HG03571 (cell line): ENCODE results near the gene UBE2C.
"Not testable (repeated sequence)": the region's sequence is repeated elsewhere in the genome, so short reads cannot be mapped to it uniquely, and the experiment has no call there.

Experiments used
- ATAC-seq: cut with Tn5 transposase; IDR thresholded peaks from one replicate; pipeline ENCODE4 v1.9.1; 2021; ENCODE audit not compliant: unreplicated experiment

UBE2C gene

DNA sequence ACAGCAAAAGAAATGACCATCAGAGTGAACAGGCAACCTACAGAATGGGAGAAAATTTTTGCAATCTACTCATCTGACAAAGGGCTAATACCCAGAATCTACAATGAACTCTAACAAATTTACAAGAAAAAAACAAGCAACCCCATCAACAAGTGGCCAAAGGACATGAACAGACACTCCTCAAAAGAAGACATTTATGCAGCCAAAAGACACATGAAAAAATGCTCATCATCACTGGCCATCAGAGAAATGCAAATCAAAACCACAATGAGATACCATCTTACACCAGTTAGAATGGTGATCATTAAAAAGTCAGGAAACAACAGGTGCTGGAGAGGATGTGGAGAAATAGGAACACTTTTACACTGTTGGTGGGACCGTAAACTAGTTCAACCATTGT lies 14.9 kb upstream of the UBE2C start:
- ATAC-seq: not testable (repeated sequence)

DNA sequence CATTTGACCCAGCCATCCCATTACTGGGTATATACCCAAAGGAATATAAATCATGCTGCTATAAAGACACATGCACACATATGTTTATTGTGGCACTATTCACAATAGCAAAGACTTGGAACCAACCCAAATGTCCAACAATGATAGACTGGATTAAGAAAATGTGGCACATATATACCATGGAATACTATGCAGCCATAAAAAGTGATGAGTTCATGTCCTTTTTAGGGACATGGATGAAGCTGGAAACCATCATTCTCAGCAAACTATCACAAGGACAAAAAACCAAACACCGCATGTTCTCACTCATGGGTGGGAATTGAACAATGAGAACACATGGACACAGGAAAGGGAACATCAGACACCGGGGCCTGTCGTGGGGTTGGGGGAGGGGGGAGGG lies 14.5 kb upstream of the UBE2C start:
- ATAC-seq: not testable (repeated sequence)

DNA sequence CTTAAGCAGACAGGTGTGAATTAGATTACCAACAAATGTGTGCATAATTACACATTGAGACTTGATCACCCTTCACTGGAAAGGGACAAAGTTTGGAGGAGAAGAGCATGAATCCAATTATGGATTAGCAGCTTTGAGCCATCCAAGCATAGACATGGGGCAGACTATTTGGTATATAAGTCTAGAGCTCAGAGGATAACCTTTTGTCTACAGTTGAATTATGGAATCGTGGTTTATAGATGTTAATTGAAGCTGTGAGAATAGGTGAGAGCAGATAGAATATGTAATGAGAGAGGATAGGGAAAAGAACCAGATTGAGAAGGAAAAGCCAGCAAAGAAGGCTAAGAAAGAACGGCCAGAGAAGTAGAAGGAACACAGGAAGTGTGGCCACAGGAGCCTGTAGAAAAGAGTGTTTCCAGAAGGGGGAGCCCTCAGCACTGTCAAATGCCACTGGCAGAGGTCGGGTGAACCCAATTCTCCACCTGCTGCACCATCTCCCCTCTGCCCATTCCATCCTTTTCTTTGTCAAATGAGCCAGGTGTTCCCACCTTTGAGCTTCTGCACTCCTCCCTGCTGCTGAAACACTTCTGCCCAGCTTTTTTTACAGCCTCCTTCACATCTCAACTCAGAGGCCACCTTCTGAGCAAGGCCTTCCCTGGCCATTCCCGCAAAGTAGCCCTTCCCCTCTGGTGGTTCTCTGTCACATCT lies 13.4 kb upstream of the UBE2C start:
- no peak for ATAC-seq

DNA sequence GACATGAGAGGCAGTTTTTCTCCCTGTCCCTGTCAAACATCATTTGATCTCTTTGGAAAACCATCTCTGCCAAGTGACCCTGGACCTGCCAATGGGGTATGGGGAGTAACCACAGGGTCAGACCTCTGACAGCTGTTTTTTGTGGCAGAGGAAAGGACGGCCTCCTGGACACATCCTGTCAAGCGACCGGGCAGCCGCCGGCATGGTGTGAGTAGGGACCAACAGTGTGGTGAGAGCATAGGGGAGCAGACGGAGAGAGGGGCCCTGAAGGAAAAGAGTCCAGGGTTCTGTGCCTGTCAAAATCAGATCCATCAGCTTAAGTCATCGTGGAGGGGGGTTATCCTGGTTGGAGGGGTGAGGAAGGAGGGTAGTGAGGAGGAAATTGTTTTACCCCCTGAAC lies 10.6 kb upstream of the UBE2C start:
- no peak for ATAC-seq

DNA sequence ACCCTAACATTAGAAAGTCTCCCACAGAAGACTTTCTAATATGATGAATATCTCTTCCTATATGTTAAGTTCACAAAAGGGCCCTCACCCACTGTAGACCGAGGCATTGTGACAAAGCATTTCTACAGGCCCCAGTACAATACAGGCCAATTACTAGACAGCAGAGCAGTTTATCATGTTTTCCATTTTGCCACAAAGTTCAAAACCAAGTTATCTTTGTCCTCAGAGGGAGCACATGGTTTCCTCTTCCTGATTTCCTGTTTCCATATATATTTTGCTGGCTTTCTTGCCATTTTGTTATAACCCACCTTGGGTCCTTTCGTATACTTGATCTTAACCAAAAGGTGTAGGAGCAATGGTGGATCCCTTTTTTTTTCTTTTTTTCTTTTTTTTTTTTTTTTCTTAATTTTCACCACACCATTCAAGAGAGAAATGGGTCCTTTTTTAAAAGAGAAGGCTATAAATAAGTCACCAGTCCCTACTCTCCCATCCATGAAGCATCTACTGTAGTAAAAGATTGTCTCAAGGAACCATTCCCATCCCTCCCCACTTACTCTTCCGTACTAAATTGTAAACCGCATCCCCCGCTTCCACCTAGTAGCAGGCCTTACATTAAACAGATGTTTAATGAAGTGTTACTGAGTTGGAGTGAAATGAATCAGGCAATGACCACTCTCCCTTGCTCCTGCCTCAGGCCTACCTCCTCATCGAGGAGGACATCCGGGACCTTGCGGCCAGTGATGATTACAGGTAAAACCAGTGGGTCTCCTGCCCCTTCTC lies 2.1 kb upstream of the UBE2C start:
- no peak for ATAC-seq

DNA sequence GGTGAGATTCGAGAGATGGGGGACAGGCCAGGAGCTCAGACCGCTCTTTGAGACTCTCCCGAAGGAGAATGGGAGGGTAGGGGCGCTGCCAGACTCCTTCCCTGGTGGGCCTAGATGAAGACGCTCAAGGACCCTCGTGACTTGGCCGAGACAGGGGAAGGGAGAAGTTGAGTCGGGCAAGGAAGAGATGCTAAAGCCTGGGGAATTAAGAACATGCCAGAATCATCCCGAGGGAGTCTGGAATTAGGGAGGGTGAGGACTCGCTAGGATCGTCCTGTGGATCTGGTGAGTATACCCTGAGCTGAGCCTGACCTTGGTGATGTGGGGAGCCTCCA lies 529 bp downstream of the UBE2C start:
- ATAC-seq: no peak

DNA sequence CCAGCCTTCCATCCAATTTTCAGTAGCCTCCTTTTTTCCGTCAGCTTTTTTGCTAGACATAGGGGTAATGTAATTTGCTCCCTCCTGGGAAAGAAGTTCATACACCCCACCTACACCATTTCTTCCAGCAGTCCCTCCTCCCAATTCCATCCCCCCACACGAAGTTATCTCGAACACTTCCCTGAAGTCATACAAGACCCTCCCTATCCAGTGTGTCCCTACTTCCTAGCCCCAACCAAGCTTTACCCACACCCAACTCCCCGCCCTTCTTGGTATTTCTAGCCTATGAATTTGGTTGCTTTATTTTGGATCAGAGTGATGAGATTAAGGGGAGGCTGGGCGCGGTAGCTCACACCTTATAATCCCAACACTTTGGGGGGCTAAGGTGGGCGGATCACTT lies 1.0 kb downstream of the UBE2C start:
- ATAC-seq: no peak

DNA sequence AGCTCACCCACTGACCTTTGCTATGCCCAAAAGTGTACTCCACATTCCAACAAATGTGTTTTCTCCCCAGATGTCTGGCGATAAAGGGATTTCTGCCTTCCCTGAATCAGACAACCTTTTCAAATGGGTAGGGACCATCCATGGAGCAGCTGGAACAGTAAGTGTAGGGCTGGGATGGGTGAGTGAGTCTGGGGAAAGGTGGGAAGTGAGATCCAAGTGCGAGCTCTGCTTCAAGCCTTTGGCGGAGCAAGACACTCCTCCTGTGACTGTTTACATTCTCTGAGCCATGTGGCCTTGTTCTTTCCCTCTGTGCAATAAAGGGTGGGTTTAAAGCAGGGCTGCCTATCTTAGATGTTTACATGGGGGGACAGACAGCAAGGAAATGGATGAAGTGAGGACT lies 1.9 kb downstream of the UBE2C start:
- no peak for ATAC-seq

DNA sequence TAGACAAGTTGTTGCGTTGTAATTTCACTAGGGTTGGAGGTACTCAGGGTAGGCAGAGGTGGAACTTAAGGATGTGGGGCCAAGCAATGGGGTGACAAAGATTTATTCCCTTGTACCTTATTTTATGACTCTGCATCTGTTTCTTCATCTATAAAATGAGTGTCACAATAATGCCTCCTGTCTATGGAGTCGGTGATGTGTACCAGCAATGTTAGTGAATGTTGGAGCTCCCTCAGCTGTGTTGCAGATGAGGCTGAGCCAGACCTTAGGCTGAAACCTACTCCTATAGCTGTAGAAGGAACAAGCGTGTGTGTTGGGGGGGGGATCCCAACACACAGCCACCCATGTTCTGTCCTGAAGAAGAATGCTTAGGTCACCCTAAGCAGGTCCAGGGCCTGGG lies 4.5 kb downstream of the UBE2C start:
- no peak for ATAC-seq

DNA sequence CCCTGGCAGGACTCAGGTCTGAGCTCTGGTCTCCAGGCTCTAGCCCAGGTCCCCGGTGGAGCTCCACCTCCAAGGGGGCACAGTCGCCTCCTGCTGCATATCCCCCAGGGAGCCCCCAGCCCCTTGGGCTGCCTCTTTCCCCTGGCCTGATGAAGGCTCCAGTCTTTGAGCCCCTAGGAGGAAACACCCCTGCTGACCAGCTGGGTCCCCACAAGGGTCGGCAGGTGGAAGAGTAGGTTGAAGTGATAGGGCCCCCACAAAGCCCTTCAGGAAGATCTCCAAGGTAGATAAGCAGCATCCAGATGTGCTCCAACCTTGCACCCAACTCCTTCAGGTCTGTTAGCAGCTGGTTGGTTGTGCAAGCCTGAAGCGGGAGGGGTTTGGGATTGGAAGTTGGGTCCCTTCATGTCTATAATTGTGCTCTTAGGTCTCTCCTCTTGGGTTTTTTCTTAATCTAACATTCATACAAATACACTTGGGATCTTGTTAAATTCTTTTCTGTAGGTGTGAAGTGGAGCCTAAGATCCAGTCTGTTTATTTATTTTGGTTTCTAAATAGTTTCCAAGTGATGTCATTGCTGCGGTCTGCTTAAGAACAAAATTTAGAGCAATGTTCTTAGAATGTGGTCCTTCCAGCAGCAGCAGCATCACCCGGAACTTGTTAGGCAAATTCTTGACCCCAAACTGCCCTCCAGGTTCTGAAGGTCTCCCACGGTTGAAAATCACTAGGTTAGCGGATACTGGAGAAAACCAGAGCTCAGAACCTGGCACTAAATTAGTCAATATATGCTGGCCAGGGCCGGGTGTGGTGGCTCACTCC lies 5.1 kb downstream of the UBE2C start:
- no peak for ATAC-seq

DNA sequence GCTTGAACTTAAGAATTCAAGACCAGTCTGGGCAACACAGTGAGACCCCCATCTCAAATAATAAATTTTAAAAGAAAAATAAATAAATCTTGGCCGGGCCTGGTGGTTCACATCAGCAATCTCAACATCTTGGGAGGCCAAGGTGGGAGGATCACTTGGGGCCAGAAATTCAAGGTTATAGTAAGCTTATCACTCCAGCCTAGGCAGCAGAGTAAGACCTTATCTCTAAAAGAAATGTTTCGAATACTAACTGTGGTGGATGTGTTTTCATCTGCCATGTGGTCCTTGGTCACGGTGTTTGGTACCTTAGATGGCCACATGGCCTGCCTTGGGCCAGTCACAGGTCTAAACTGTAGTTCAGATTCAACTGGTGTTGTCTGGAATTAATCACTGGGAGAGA lies 5.8 kb downstream of the UBE2C start:
- no peak for ATAC-seq

DNA sequence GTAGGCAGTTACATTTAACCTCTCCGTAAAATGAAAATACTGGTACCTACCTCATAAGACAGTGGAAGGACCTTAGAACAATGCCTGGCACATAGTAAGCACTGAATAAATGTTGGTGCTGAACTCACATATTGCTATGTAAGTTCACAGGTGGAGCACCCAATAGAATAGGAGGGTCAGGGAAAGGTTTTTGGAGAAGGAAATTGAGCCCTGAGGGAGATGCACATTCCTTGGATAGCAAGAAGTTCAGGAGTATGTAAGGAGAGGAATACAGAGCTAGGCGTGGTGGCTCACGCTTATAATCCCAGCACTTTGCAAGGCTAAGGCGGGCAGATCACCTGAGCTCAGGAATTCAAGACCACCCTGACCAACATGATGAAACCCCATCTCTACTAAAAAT lies 7.0 kb downstream of the UBE2C start:
- ATAC-seq: no peak

DNA sequence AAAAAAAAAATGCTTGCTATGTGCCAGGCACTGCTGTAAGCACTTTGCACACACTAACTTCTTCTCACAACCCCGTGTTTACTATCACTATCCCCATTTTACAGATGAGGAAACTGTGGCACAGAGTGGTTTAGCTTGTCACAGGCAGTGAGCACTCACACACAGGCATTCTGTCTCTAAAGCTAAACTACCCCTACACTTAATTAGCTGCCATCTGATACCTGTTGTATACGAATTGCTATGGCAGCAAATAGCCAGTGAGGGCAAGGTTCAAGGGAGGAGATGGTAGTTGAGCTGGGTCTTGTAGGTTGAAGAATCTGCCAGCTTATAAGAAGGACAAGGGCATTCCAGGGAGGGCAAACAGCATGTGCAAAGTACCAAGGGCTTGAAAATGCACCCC lies 9.5 kb downstream of the UBE2C start:
- ATAC-seq: no peak

DNA sequence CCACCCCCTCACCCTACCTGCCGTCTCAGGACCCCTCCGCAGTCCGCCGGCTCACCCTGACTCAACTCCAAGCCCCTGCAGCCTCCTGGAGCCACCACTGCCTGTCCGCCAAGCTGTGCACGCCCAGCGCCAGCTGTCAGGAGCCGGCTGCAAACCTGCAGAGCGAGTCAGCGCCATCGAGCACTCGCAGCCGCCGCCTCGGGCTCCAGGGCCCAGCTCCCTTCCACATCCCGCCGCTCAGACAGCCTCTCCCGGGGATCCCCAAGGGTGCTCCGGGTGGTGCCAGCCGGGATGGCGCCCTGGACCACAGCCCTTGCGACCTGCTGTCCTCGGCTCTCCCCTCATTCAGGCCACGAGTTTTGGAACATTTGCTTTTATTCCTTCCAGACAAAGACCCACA lies 10.4 kb downstream of the UBE2C start:
- ATAC-seq: no peak

DNA sequence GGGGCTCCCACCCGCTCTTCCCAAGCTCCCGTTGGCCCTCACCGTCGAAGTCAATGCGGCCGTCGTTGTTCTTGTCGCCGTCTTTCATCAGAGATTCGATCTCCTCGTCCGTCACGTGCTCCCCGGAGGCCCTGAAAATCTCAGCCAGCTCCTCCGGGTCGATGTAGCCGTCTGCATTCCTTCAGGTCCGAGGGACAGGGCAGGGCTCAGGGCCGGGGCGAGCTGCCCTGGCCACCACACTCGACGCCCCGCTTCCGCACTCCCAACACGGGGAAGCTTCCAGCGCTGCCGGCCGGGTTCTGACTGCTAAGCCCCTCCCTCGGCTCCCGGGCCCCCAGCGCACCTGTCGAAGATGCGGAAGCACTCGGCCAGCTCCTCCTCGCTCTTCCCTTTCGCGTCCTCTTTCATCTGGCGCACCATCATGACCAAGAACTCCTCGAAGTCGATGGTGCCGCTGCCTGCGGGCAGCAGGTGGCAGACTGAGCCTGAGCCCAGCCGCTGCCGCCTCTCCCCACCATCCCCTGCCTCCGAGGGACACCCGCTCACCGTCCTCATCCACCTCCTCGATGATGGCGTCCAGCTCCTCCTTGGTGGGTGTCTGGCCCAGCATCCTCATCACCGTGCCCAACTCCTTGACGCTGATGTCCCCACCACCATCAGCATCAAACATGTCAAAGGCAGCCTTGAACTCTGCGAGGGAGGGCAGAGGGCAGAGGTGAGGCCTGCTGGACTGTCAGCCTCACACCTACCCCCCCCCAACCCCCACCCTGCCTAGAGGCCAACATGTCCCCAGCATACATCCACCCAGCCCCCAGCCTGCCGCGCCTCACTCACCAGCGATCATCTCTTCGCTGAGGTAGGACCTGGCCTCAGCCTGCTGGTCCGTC lies 11.7 kb downstream of the UBE2C start:
- ATAC-seq: no peak

DNA sequence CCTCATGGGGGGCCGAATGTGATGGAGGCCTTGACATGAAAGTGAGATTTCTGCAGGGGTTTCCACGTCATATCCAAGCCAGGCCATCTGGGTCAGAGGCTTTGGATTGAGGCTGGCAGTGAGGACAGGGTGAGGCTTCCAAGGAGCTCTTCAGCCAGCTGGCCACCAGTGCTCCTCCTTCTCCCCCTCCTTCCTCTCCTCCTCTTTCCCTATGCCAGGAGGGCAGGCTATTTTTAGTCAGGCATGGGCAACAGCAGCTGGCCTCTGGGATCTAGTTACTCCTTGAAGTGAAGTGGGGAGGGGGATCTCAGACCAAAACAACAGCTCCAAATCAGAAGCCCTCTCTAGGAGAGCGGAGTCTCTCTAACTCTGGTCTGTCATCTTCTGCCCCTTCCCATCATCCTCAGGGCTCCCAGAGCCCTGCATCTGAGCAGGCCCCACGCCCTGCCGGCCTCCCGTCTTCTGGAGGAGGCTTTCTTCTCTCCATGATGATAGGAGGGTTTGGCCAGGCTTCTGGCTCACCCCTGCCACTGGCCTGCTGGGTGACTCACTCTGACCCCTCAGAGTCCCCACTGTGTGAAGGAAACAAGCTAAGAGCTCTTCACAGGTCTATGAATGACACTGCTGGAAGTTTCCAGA lies 14.1 kb downstream of the UBE2C start:
- ATAC-seq: no peak

DNA sequence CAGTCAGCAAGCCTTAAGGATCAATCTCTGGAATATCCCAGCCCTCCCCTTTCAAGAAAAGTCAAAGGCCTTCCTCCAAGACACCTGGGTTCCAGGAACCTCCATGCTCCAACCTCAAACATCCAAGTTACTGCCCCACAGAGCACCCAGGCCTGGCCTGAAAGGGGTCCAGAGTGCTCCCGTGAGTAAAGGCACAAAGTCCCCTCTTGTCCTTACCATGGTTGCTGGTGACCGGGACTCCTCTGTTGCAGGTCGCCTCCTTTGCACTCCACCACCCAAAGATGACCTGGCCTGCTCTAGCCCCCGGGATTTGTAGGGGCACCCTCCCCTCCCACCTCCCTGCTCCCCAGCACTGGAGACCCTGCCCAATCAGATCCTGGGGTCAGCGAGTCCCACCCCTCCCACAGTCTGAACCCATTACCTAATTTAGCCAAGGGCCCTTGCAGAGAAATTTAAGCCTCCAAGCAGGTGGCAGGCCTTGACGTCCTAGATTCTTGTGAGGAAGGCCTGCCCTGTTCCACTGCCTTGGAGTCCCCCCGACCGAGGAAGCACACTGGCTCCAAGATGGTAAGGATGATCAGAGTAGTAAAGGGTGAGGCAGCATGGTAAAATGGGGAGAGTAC lies 14.7 kb downstream of the UBE2C start, which contains the start of gene TNNC2:
Gene TNNC2, minus strand, starts transcription at position 283 of the 623 bp plus-strand sequence. Its CDS starts 64 bp downstream, at position 219.
- ATAC-seq: no peak

DNA sequence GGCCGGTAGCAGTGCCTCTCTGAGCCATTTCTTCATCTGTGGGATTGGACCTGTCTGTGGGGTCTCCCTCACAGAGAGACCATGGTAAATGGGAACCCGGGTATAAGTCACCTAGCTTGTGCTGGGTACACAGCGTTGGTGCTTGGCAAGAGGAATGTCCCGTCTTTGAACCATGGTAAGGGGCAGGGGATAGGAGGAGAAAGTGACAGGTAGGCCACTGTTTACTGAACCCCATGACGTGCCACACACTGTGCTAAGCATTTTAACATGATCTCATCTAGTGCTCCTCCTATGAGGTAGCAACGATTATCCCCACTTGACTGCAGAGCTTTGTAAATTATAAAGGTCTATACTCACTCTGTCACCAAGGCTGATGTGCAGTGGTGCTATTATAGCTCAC lies 15.3 kb downstream of the UBE2C start:
- no peak for ATAC-seq

DNA sequence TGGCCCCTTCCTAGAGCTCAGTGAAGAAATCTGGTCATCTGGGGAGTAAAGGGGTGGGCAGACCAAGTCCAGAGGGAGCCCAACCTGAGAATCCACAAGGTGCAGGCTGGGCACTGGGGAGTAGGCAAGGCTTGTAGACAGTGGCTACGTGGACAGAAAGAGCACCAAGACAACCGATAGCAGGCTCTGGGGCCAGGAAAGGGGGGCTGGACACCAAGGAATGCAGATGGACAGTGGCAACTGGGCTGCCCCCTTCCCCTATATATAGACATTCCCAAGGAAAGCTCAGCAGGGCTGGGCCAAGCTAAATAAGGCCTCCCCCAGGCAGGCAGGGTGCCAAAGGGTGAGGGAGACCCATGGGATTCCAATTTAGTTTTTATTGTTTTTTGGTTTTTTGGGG lies 16.1 kb downstream of the UBE2C start:
- no peak for ATAC-seq

DNA sequence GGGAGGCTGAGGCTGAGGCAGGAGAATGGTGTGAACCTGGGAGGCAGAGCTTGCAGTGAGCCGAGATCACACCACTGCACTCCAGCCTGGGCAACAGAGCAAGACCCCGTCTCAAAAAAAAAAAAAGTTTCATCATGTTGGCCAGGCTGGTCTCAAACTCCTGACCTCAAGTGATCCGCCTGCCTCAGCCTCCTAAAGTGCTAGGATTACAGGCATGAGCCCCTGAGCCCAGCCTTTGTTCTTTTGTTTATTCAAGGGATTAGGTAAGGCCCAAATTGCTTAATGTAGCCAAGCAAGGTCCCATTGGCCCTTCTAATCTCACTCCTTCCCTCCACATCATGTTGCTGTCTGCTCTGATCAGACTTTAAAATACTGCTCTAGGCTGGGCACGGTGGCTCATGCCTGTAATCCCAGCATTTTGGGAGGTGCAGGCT lies 17.2 kb downstream of the UBE2C start:
- not testable (repeated sequence) for ATAC-seq
